Hepatocyte (in vitro differentiated cells): Measurements from ENCODE around the gene KLK15.

Experiments
- CTCF ChIP-seq: fragments of 200-600 bp; sonication (generic); IDR thresholded peaks from 2 replicates; pipeline ENCODE4 v1.5.1; 2016; ENCODE audit warnings: antibody characterized with exemption, mild to moderate bottlenecking; ENCODE audit not compliant: poor library complexity
- EZH2 ChIP-seq: fragments of 200-600 bp; sonication (generic); IDR thresholded peaks from 2 replicates; pipeline ENCODE4 v1.6.1; 2016; ENCODE audit warnings: antibody characterized with exemption, mild to moderate bottlenecking, borderline replicate concordance
- EZH2phosphoT487 ChIP-seq: fragments of 200-600 bp; sonication (generic); IDR thresholded peaks from one replicate; pipeline ENCODE4 v1.6.1; 2018; ENCODE audit warnings: antibody characterized with exemption, mild to moderate bottlenecking, low read depth, moderate library complexity; ENCODE audit not compliant: unreplicated experiment, severe bottlenecking

- no peak for TF ChIP-seq EZH2phosphoT487
- TF ChIP-seq CTCF = no peak
- no peak for TF ChIP-seq EZH2
Measured at GRCh38 chr19:50798659-50799546, 34.5 kb downstream of the KLK15 start.
